OCI-LY7 (cell line): ENCODE results near the gene TCAIM. TPM values are rescaled to one million over a fixed set of nuclear protein-coding genes. Genes with fewer than 3 reads are reported as not detected.

ENCODE experiments used
- BruUV-seq: library from RNA; stranded (reverse); fragments of 400-500 nt; replicated peaks from 2 replicates; lab custom pipeline; 2021; lab: Mats Ljungman, UMichigan
- CTCF ChIA-PET: fragments of 300-600 bp; sonication (Branson Sonifier 250); formaldehyde crosslinking; loops from one replicate; lab custom pipeline; 2022; ENCODE audit warnings: antibody characterized with exemption; ENCODE audit not compliant: unreplicated experiment; lab: Charles Lee
- POLR2A ChIA-PET: fragments of 300-600 bp; sonication (Branson Sonifier 250); formaldehyde crosslinking; loops from one replicate; lab custom pipeline; 2022; ENCODE audit warnings: antibody characterized with exemption; lab: Charles Lee
- DNase-seq: peaks from one replicate; pipeline ENCODE4 v3.0.0-alpha.2; 2015; ENCODE audit warnings: low spot score
- H2AFZ ChIP-seq: fragments of 200-600 bp; sonication (generic), shearing (Covaris generic); 2 replicates; pipeline ENCODE4 v1.6.1; 2014; ENCODE audit warnings: mild to moderate bottlenecking, antibody characterized with exemption, low read length, moderate library complexity
- H3K27ac ChIP-seq: fragments of 200-600 bp; sonication (generic); 2 replicates; pipeline ENCODE4 v1.5.1; 2014; ENCODE audit warnings: mixed run types, low read depth, mild to moderate bottlenecking, moderate library complexity, low read length, inconsistent platforms; ENCODE audit not compliant: poor library complexity, severe bottlenecking
- H3K36me3 ChIP-seq: fragments of 200-600 bp; sonication (generic); 2 replicates; pipeline ENCODE4 v1.6.1; 2014; ENCODE audit warnings: mild to moderate bottlenecking, antibody characterized with exemption, low read length, moderate library complexity, mixed read lengths; ENCODE audit not compliant: insufficient read depth
- H3K4me1 ChIP-seq: fragments of 200-600 bp; sonication (generic); 2 replicates; pipeline ENCODE4 v1.5.1; 2014; ENCODE audit warnings: mild to moderate bottlenecking, low read length; ENCODE audit not compliant: insufficient read depth, poor library complexity, severe bottlenecking
- H3K4me2 ChIP-seq: fragments of 200-600 bp; sonication (generic); 2 replicates; pipeline ENCODE4 v1.6.1; 2014; ENCODE audit warnings: mild to moderate bottlenecking, low read length
- H3K4me3 ChIP-seq: fragments of 200-600 bp; sonication (generic); 2 replicates; pipeline ENCODE4 v1.5.1; 2014; ENCODE audit warnings: mild to moderate bottlenecking, low read depth, low read length; ENCODE audit not compliant: poor library complexity, severe bottlenecking
- H3K79me2 ChIP-seq: fragments of 200-600 bp; sonication (generic); 2 replicates; pipeline ENCODE4 v1.6.1; 2016; ENCODE audit warnings: low read depth, mild to moderate bottlenecking, low read length, moderate library complexity, mixed read lengths; ENCODE audit not compliant: insufficient read depth
- H3K9me2 ChIP-seq: fragments of 200-600 bp; sonication (generic); 2 replicates; pipeline ENCODE4 v1.6.1; 2016; ENCODE audit warnings: mild to moderate bottlenecking, low read length, mixed read lengths; ENCODE audit not compliant: insufficient read depth
- H3K9me3 ChIP-seq: fragments of 200-600 bp; sonication (generic); 2 replicates; pipeline ENCODE4 v1.6.1; 2014; ENCODE audit warnings: mild to moderate bottlenecking, mixed run types, low read length, mixed read lengths
- H4K20me1 ChIP-seq: fragments of 200-600 bp; sonication (generic); 2 replicates; pipeline ENCODE4 v1.6.1; 2014; ENCODE audit warnings: mild to moderate bottlenecking, antibody characterized with exemption, low read length, moderate library complexity, mixed read lengths; ENCODE audit not compliant: insufficient read depth
- EZH2phosphoT487 ChIP-seq: fragments of 200-600 bp; sonication (generic); IDR thresholded peaks from 2 replicates; pipeline ENCODE4 v1.6.1; 2018; ENCODE audit warnings: low read depth, borderline replicate concordance, mild to moderate bottlenecking, mixed run types, antibody characterized with exemption, low read length, moderate library complexity, mixed read lengths
- intact Hi-C: fragments of 100-400 bp; cut with micrococcal nuclease; formaldehyde crosslinking; loops from one replicate; pipeline ENCODE4 v1.10.0; 2022; ENCODE audit not compliant: unreplicated experiment
- total RNA-seq, 2 experiments: library from RNA; depleted of rRNA in 1 of 2; stranded (reverse); fragments of >200 nt in 1 of 2; shearing (Covaris generic) in 1 of 2; gene quantifications; 2 replicates each; pipeline ENCODE4 v1.2.3, GENCODE V29; 2014 to 2022
- TF ChIP-seq, protein P1 (sequence below): fragments of 200-600 bp; sonication (generic); conservative IDR thresholded peaks from 2 replicates; pipeline ENCODE4 v1.5.1; 2014; ENCODE audit warnings: mild to moderate bottlenecking, antibody characterized with exemption, low read length, moderate library complexity, mixed read lengths

TCAIM gene
- total RNA-seq, 2 experiments from 2014 or later = 15.2 to 24.0 TPM

DNA sequence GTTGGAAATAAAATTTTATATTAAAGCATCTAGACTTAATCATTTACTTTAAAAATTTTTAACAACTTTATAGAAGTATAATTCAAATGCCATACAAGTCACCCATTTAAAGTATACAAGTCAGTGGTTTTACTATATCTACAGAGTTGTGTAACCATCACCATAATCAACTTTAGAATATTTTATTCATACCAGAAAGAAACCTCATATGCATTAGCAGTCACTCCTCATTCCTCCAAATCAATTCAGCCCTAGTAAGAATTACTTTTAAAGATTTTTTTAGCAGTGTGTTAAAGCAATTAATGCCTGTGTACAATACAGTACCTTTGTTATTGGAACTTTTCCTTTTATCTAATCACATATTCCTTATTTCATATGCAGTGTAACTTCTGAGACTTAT is 14.0 kb upstream of the TCAIM start:
- Histone ChIP-seq H3K27ac (no peak overlapping the region), H3K4me3 (no peak overlapping the region), H3K79me2 (no peaks in the 10 kb centered on the region), H4K20me1 (no peaks in the 10 kb centered on the region; the same call in 1 of the 2 replicates), H3K36me3 (no peaks in the 10 kb centered on the region), H2AFZ (no peak overlapping the region), H3K4me2 (no peak overlapping the region), H3K9me2 (no peaks in the 10 kb centered on the region), H3K9me3 (no peaks in the 10 kb centered on the region), H3K4me1 (no peaks in the 10 kb centered on the region)
- BruUV-seq = no TSS peak
- ChIA-PET POLR2A (interaction anchor here (1.0 kb wide), 1 partner anchor 13 kb away, joined by 3 read pairs; no protein-coding TSS in a partner anchor), CTCF (no interaction called here)
- TF ChIP-seq, protein P1, sequence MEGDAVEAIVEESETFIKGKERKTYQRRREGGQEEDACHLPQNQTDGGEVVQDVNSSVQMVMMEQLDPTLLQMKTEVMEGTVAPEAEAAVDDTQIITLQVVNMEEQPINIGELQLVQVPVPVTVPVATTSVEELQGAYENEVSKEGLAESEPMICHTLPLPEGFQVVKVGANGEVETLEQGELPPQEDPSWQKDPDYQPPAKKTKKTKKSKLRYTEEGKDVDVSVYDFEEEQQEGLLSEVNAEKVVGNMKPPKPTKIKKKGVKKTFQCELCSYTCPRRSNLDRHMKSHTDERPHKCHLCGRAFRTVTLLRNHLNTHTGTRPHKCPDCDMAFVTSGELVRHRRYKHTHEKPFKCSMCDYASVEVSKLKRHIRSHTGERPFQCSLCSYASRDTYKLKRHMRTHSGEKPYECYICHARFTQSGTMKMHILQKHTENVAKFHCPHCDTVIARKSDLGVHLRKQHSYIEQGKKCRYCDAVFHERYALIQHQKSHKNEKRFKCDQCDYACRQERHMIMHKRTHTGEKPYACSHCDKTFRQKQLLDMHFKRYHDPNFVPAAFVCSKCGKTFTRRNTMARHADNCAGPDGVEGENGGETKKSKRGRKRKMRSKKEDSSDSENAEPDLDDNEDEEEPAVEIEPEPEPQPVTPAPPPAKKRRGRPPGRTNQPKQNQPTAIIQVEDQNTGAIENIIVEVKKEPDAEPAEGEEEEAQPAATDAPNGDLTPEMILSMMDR = no peak
- no peak for TF ChIP-seq EZH2phosphoT487
- DNase-seq = no peak
- intact Hi-C loops = loop anchor here (5.0 kb wide), 1 partner anchor 588 kb away; no protein-coding TSS in a partner anchor

DNA sequence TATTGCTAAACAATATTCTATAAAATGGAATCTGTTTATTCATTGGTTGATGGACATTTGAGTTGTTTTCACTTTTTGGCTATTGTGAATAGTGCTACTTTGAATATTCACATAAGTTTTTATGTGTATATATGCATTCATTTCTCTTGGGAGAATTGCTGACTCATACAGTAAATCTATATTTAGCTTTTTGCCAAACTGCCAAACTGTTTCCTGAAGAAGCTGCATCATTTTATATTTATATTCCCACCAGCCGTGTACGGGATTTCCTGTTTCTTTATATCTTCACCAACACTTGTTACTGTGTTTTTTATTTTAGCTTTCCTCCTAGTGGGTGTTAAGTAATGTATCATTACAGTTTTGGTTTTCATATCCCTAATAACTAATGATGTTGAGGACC is 12.5 kb upstream of the TCAIM start:
- intact Hi-C loops = no loop called here
- Histone ChIP-seq H3K9me3 (no peaks in the 10 kb centered on the region), H2AFZ (no peak overlapping the region), H3K4me2 (no peak overlapping the region), H3K9me2 (no peaks in the 10 kb centered on the region), H3K36me3 (no peaks in the 10 kb centered on the region), H3K79me2 (no peaks in the 10 kb centered on the region), H3K4me1 (no peaks in the 10 kb centered on the region), H4K20me1 (no peaks in the 10 kb centered on the region; the same call in 1 of the 2 replicates), H3K4me3 (no peak overlapping the region), H3K27ac (no peak overlapping the region)
- CTCF ChIA-PET = no interaction called here
- BruUV-seq = no TSS peak
- no peak for TF ChIP-seq EZH2phosphoT487
- TF ChIP-seq, protein P1 = no peak
- POLR2A ChIA-PET = interaction anchor here (0.7 kb wide), 1 partner anchor 11 kb away, joined by 3 read pairs; no protein-coding TSS in a partner anchor
- no peak for DNase-seq

DNA sequence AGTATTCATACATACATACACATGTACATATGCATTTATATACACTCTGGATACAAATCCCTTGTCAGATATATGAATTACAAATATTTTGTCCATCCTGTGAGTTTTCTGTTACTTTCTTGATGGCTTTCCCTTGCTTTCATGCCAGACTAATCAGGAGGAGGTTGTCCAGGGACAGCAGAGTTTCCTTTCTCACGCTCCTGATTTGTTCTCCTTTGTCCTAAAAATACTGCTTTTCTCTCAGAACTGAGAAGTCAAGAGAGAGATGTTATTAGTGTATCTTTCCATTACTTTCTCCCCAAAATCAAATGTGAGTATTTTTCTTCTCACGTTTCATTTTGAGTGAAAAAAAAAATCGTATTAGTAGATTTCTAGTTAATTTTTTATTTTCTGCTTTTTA is 12.1 kb upstream of the TCAIM start:
- H4K20me1 ChIP-seq = no peaks in the 10 kb centered on the region
- CTCF ChIA-PET = no interaction called here
- H3K4me1 ChIP-seq = no peaks in the 10 kb centered on the region
- DNase-seq = no peak
- POLR2A ChIA-PET = no interaction called here
- no peak overlapping the region for H3K4me2 ChIP-seq
- no TSS peak for BruUV-seq
- H3K9me2 ChIP-seq = no peaks in the 10 kb centered on the region
- H3K36me3 ChIP-seq = no peaks in the 10 kb centered on the region
- no peak overlapping the region for H2AFZ ChIP-seq
- no peak overlapping the region for H3K27ac ChIP-seq
- intact Hi-C loops = no loop called here
- no peaks in the 10 kb centered on the region for H3K9me3 ChIP-seq
- TF ChIP-seq, protein P1 = no peak
- no peak for TF ChIP-seq EZH2phosphoT487
- H3K79me2 ChIP-seq = no peaks in the 10 kb centered on the region
- no peak overlapping the region for H3K4me3 ChIP-seq
